Kidney (tissue), 14 donors: ENCODE data around the gene GJD2. TPM values are rescaled to one million over a fixed set of nuclear protein-coding genes. Genes with fewer than 3 reads are reported as not detected.
A peak's percentile ranks its signal among the peaks of the same experiment; 100 is the strongest.

Experiments used
- DNase-seq, 5 donors: peaks; one replicate each; pipeline ENCODE4 v3.0.0-alpha.2; 2013 to 2020
- FAIRE-seq: peaks from 2 replicates; lab custom pipeline; 2012; peaks lifted over from hg19 to GRCh38; lab: Jason Lieb, UNC
- H3K27ac ChIP-seq, 2 donors: one replicate each; pipeline ENCODE4 v1.7.0; 2013; ENCODE audit warnings: low read depth in 2 of 2, low read length in 2 of 2, inconsistent platforms in 1 of 2
- H3K27me3 ChIP-seq: one replicate; pipeline ENCODE4 v1.7.1; 2013; ENCODE audit warnings: low read length, inconsistent platforms; ENCODE audit not compliant: control insufficient read depth, insufficient read depth
- H3K36me3 ChIP-seq, 3 donors: one replicate each; pipeline versions ENCODE4 v1.7.0 to v1.7.1; 2013; ENCODE audit warnings: low read length in 3 of 3, control low read depth in 1 of 3, inconsistent platforms in 1 of 3; ENCODE audit not compliant: insufficient read depth in 3 of 3, control insufficient read depth in 2 of 3
- H3K4me1 ChIP-seq, 3 donors: one replicate each; pipeline versions ENCODE4 v1.7.0 to v1.7.1; 2013; ENCODE audit warnings: low read length in 3 of 3, inconsistent platforms in 1 of 3, low read depth in 1 of 3; ENCODE audit not compliant: control insufficient read depth in 2 of 3, insufficient read depth in 2 of 3
- H3K4me3 ChIP-seq, 3 donors: one replicate each; pipeline versions ENCODE4 v1.7.0 to v1.8.1; 2013; ENCODE audit warnings: low read length in 3 of 3, control low read depth in 1 of 3, inconsistent platforms in 1 of 3
- H3K9ac ChIP-seq, 3 donors: one replicate each; pipeline versions ENCODE4 v1.7.0 to v1.7.1; 2013; ENCODE audit warnings: low read length in 3 of 3, control low read depth in 1 of 3, inconsistent platforms in 1 of 3
- H3K9me3 ChIP-seq, 3 donors: one replicate each; pipeline versions ENCODE4 v1.7.0 to v1.7.1; 2013; ENCODE audit warnings: low read length in 3 of 3, control low read depth in 1 of 3, inconsistent platforms in 1 of 3; ENCODE audit not compliant: control insufficient read depth in 2 of 3, insufficient read depth in 1 of 3
- intact Hi-C: fragments of 100-400 bp; cut with DNase I; formaldehyde crosslinking; loops from one replicate; pipeline ENCODE4 v1.11.1; 2022
- polyA plus RNA-seq: library from polyadenylated mRNA; stranded (reverse); fragments of 350-450 nt; fragmentation: Illumina TruSeq; extraction: RNeasy Lipid Tissue Mini Kit (QIAGEN cat#74804); gene quantifications from one replicate; pipeline ENCODE4 v1.2.3, GENCODE V29; 2014; ENCODE audit warnings: low read depth, low replicate concordance; ENCODE audit not compliant: insufficient read depth
- total RNA-seq: library from RNA; stranded (reverse); fragmentation: NEBNext Ultra II Directional; extraction: Animal tissue kit (Norgen Biotek cat#: 25700); gene quantifications from one replicate; pipeline ENCODE4 v1.2.1, GENCODE V29; 2021
- TF ChIP-seq, protein P1 (sequence below): IDR thresholded peaks from 3 replicates; pipeline ENCODE4 v1.5.1; 2012; ENCODE audit warnings: mild to moderate bottlenecking, moderate library complexity, borderline replicate concordance; ENCODE audit not compliant: insufficient read depth; ENCODE audit errors: extremely low read depth
- donor health status: control.
- donor health status: control.
- donor health status: control.
- donor health status: control.
- donor health status: control.
- donor health status: DM: yes; HTN: yes; CAD: no.
- donor health status: Normal renal cell carcinoma (clear cell type).

The GJD2 gene
- total and polyA plus RNA-seq, 2 donors from 2014 or later = 0.26 TPM; not detected in 1

DNA sequence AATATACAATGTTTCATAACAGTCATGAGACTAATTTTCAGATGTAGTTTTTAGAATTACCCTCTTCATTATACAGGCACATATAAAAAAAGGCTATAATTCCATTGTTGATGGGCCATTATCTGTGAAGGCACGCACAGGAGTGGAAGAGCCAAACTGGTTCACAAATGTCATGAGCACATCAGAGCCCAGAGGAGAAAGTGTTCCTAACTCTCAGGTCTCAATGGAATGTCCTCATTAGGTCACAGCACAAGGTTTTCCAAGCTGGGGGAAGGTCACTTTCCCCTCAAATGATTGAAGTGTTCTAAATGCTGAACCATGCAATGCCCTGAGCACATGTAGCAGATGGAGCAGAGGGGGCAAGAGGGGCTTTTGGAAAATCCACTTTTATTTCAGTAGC is 41.2 kb downstream of the GJD2 start:
- Histone ChIP-seq H3K27ac (no peak overlapping the region), H3K9me3 (no peaks in the 10 kb centered on the region), H3K9ac (no peak overlapping the region), H3K4me3 (no peak overlapping the region), H3K27me3 (no peaks in the 10 kb centered on the region), H3K36me3 (no peaks in the 10 kb centered on the region), H3K4me1 (peaks cover 0 to 2% (median 1%) of the 10 kb centered on the region in 3 donors)
- TF ChIP-seq, protein P1, sequence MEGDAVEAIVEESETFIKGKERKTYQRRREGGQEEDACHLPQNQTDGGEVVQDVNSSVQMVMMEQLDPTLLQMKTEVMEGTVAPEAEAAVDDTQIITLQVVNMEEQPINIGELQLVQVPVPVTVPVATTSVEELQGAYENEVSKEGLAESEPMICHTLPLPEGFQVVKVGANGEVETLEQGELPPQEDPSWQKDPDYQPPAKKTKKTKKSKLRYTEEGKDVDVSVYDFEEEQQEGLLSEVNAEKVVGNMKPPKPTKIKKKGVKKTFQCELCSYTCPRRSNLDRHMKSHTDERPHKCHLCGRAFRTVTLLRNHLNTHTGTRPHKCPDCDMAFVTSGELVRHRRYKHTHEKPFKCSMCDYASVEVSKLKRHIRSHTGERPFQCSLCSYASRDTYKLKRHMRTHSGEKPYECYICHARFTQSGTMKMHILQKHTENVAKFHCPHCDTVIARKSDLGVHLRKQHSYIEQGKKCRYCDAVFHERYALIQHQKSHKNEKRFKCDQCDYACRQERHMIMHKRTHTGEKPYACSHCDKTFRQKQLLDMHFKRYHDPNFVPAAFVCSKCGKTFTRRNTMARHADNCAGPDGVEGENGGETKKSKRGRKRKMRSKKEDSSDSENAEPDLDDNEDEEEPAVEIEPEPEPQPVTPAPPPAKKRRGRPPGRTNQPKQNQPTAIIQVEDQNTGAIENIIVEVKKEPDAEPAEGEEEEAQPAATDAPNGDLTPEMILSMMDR = no peak
- FAIRE-seq (no peak), DNase-seq (no peak)
- intact Hi-C loops = no loop called here

DNA sequence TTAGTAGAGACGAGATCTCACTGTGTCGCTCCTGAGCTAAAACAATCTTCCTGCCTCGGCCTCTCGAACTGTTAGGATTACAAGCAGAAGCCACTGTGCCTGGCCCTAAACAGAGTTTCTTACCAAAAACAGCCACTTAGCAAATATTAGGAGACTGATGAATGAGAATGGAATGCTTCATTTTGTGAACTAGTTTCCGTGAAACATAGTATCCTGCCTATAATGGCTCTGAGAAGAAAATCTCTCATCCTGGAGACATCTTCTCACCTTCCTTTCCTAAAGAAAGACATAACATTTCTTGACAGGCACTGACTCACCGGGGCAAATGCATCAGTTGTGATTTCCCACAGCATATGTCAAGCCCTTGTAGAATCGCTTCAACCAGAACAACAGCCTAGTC is 44.9 kb downstream of the GJD2 start:
- Histone ChIP-seq H3K27ac (no peak overlapping the region), H3K9me3 (no peaks in the 10 kb centered on the region), H3K36me3 (no peaks in the 10 kb centered on the region), H3K27me3 (no peaks in the 10 kb centered on the region), H3K9ac (no peak overlapping the region), H3K4me3 (no peak overlapping the region), H3K4me1 (peaks cover 0 to 2% (median 2%) of the 10 kb centered on the region in 3 donors)
- no peak for FAIRE-seq
- no peak for DNase-seq
- intact Hi-C loops = no loop called here
- TF ChIP-seq, protein P1 = no peak

DNA sequence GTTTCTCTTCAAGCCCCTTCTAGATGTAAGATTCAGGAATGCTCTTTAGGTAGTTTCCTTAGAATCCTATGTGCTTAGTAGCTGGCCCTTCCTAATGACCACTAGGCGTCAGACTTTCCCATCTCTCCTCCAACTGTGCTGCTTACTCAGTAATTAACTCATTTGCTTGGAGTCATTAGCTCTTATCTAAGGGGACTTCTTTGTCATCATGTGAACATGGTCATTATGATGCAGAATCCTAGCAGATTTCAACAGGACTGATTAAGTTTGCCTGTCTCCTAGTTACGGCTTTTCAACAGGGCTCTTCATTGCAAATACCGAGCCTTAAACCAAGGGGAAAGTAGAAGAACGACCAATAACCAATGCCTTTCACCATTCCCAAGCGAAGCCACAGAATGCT is 46.4 kb downstream of the GJD2 start:
- H3K9me3 ChIP-seq = no peaks in the 10 kb centered on the region
- intact Hi-C loops = no loop called here
- TF ChIP-seq, protein P1 = peak; percentile 46
- no peaks in the 10 kb centered on the region for H3K27me3 ChIP-seq
- no peak overlapping the region for H3K4me3 ChIP-seq
- no peak overlapping the region for H3K9ac ChIP-seq
- DNase-seq (peak in 2 of 5 donors; percentile 60 to 73), FAIRE-seq (no peak)
- H3K4me1 ChIP-seq = peaks cover 0 to 2% (median 2%) of the 10 kb centered on the region in 3 donors
- no peak overlapping the region for H3K27ac ChIP-seq
- H3K36me3 ChIP-seq = no peaks in the 10 kb centered on the region

DNA sequence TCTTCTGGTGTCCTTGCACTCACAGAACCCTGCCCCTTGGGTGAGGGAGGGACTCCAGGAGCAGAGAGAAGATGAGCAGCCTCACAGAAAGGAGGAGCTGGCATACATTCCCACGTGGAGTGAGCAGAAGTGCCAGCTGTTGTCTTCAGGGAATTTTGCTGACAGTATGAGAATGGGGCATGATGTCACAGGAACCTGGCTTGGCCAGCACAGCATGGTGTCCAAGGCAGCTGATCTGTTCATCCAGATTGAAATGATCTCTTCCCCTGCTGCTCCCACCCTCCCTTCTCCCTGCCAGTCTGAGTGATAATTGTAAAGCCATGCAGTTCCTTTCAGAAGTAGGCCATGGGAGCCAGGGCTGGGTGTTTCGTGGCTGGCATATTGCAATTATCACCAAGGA is 53.3 kb downstream of the GJD2 start:
- intact Hi-C loops = no loop called here
- H3K4me1 ChIP-seq = no peaks in the 10 kb centered on the region
- no peaks in the 10 kb centered on the region for H3K36me3 ChIP-seq
- no peak overlapping the region for H3K9ac ChIP-seq
- H3K27ac ChIP-seq = no peak overlapping the region
- H3K9me3 ChIP-seq = no peaks in the 10 kb centered on the region
- FAIRE-seq = no peak
- H3K4me3 ChIP-seq = no peak overlapping the region
- TF ChIP-seq, protein P1 = no peak
- H3K27me3 ChIP-seq = no peaks in the 10 kb centered on the region
- DNase-seq = no peak
